Measurements from ENCODE around the gene NPRL2.

GRCh38 chr3:50357481-50357880 lies 6.9 kb upstream of the NPRL2 start:
- TF ChIP-seq FOXM1 (IDR thresholded peaks at IDR 0.05; ENCODE audit: borderline replicate concordance, low read depth) (no peak), YY1 (IDR thresholded peaks at IDR 0.05; ENCODE audit: low read depth) (no peak), TCF12 (IDR thresholded peaks at IDR 0.05; ENCODE audit: low read depth) (no peak), EGR1 (IDR thresholded peaks at IDR 0.05) (no peak), RAD21 (IDR thresholded peaks at IDR 0.05; ENCODE audit: low read depth) (no peak), EP300 (IDR thresholded peaks at IDR 0.05; ENCODE audit: borderline replicate concordance) (no peak), REST (IDR thresholded peaks at IDR 0.05; ENCODE audit: low read depth) (no peak), TEAD4 (IDR thresholded peaks at IDR 0.05) (no peak), TAF1 (IDR thresholded peaks at IDR 0.05; ENCODE audit: low read depth) (no peak), CEBPB (IDR thresholded peaks at IDR 0.05) (no peak), CREB1 (IDR thresholded peaks at IDR 0.05; ENCODE audit: low read depth) (no peak), ZBTB7A (IDR thresholded peaks at IDR 0.05; ENCODE audit: low read depth) (no peak)
- TF ChIP-seq, protein P1, sequence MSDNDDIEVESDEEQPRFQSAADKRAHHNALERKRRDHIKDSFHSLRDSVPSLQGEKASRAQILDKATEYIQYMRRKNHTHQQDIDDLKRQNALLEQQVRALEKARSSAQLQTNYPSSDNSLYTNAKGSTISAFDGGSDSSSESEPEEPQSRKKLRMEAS (IDR thresholded peaks at IDR 0.05), result no peak
- TF ChIP-seq, protein P2, sequence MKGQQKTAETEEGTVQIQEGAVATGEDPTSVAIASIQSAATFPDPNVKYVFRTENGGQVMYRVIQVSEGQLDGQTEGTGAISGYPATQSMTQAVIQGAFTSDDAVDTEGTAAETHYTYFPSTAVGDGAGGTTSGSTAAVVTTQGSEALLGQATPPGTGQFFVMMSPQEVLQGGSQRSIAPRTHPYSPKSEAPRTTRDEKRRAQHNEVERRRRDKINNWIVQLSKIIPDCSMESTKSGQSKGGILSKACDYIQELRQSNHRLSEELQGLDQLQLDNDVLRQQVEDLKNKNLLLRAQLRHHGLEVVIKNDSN (IDR thresholded peaks at IDR 0.05), result no peak

Data from Ishikawa (cell line).